ENCODE results near the gene HIGD1C.
"Not testable (repeated sequence)": the region's sequence is repeated elsewhere in the genome, so short reads cannot be mapped to it uniquely, and the experiment has no call there.

Gene HIGD1C

DNA sequence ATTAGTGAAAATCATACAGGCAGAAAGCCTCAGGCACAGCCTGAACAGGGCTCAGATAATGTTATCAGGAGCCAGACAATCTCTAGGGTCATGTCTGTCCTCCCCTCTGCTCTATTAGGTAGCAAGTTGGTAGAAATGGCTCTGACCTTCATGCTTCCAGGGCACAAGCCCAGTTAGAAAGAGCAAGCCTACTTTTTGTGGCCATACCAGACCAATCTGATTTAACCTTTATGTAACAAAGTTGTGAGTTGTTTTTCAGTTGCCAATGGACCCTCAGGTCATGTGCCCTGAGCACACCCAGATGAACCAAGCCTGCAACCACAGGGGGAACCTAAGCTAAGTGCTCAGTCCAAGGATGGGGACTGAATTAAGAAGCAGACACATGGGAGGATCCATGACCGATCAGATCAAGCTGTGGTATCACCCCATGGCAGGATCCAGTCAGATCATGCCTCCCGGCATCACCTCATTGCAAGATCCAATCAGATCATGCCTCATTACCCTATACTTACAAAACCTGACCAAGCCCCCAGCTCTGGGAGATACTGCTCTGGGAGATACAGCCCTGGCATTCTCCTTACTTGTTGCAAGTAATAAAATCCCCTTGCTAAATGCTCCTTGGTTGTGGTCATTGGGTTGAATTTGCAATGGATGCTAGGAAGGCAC, 18.8 kb upstream of the HIGD1C start:
- DNase-seq (ENCODE audit: low read depth, low spot score), result no peak

DNA sequence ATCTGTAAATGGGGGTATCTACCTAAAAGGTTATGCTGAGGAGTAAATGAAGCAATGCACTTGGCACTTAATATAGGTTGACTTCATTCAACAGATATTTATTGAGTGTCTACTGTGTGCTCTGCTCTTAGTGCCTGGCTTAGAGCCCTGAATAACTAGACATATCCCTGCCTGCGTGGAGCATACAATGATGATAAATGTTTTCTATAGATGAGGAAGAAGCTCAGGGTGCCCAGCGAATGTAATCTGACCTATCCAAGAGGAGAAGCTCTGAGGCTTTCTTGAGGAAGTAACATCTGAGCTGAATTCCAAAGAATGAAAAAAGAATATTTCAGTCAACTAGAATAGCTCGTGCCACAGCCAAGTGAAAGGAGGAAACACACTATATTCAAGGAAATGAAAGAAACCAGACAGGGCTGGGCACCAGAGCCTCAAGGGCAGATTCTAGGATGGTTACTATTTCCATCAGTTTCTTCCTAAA, 17.9 kb upstream of the HIGD1C start:
- DNase-seq (ENCODE audit: low read depth, low spot score), result no peak

DNA sequence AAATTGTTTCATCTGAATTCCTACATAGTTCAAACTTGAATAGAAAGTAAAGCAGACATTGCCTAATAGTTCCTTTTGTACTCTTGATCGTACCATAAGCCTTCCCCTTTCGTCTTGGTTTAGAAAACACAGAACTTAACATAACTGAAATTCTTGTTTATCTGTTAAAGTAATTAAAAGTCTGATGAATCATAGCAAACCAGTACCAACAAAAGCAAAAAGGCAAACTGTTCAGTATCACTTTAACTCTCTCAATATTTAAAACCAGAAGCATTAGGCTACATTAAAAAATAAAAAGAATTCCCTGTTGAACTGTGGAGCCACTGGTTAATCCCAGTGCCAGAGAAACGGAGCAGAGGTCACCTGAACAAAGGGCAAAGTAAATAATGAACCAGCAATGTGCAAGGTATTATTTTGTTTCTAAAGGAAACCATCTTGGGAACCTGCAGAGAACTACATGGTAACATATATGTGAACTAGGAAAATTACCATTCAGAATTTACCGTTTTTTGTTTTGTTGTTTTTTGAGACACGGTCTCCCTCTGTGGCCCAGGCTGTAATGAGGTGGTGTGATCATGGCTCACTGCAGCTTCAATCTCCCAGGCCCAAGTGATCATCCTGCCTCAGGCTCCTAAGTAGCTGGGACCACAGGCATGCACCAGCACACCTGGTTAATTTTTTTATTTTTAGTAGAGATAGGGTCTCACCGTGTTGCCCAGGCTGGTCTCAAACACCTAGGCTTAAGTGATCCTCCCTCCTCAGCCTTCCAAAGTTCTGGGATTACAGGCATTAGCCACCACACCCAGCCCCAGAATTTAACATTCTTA, 17.1 kb upstream of the HIGD1C start:
- DNase-seq (ENCODE audit: low read depth, low spot score), result no peak

DNA sequence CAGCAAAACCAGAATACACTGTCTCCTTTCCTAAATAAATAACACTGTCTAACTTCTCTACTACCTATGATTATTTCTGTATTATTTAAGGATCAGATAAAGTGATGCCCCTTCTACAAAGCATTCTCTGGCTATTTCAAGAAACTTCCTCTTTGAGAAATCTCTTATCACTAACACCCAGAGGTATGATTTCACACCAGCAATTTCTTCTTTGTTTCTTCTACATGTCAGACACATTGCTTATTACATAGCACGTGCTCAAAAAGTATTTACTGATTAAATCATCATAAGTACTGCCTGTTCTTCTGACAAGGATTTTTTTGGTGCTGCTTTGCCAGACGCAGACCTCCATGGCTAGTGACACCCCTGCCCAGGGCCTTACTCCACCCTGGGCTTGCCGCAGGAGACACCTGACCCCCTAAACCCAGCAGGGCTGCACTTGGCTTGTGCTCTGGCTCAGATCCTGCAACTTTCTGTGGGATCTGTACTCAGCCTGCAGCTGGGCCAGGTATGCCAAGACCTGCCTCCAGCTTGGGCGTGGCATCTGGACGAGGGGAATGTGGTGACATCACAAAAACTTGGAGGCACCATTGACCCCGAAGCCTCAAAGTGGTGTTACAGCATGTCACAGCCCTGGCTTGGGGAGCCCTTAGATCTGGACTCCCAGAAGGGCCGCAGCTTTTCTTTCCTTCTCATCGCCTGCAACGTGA, 15.4 kb upstream of the HIGD1C start:
- DNase-seq (ENCODE audit: low read depth, low spot score), result no peak

DNA sequence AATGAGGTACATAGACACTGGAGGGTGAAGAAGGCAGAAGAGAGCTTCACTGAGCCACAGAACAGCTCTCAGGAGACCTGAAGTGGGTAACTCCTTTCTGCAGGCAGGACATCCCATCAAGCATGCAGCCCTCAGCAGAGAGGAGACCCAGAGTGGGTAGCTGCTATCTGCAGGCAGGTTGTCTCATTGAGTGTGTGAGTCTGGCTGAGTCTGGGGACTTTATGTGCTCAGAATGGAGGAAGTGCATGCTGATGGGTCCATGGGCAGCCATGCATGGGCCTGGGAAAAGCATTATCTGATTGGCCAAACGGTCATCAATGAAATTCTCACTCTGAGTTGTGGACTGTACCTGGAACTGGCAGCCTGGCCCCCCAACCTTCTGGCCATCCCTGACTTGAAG, 14.7 kb upstream of the HIGD1C start:
- no peak for DNase-seq (ENCODE audit: low read depth, low spot score)

DNA sequence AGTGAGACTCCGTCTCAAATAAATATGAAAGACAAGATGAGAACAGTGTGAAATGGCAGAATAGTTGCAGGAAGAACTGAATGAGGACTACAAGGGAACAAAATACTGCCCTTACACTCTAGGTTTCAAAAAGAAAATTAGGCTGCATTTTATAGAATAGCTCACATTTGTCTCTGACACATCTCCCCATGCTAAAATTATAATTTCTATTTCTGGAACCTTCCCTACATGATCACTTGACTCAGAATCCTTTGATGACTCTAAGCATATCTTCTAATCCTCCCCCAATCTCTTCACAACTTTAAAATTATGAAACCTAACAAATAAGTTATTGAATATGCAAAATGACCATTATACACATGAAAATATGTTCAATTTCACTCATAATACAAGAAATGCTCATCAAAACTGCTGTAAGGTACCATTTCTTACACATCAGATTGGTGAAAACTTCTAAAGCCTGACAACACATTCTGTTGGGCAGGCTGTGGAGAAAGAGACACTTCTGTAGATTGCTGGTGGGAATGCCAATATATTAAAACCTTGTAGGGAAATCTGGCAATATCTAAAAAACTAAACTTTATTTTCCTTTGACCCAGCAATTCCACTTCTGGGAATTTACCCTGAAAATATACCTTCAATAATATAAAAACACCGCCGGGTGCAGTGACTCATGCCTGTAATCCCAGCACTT, 4.3 kb upstream of the HIGD1C start:
- no peak for DNase-seq (ENCODE audit: low read depth, low spot score)

DNA sequence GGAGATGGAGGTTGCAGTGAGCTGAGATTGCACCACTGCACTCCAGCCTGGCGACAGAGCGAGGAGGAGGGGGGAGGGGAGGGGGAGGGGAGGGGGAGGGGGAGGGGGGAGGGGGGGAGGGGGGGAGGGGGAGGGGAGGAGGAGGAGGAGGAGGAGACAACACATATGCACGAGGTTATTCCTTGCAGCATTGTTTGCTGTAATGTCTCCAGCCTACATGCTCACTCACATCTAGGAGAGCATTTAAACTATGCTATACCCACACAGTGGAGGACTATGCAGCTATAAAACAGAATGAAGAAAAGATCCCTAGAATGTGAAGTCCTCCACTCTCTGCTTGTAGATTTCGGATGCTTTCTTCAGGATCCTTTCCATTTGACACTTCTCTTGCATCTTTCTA, 3.5 kb upstream of the HIGD1C start:
- DNase-seq (ENCODE audit: low read depth, low spot score), result no peak

DNA sequence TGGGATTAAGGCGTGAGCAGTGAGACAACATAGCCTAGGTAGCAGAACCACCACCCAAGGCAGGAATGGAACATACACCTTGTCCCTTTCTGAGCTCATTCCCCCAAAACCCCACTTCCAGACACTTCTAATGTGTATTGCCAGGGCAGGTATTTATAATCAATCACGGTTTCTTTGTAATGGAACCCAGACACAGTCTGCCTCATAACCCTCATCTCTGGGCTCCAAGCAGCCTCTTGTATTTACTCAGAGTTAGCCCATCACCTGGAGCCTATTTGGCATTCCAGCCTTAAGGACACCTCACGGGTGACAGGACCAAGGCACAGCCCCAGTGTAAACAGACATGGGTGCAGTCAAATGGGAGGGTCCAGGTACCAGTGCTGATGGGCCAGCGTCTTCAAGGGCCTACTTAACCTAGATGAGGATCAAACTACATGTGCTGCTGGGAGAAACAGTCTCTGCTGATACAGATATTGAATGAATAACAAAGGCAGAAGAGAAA, 2.5 kb upstream of the HIGD1C start:
- DNase-seq (ENCODE audit: low read depth, low spot score), result no peak

DNA sequence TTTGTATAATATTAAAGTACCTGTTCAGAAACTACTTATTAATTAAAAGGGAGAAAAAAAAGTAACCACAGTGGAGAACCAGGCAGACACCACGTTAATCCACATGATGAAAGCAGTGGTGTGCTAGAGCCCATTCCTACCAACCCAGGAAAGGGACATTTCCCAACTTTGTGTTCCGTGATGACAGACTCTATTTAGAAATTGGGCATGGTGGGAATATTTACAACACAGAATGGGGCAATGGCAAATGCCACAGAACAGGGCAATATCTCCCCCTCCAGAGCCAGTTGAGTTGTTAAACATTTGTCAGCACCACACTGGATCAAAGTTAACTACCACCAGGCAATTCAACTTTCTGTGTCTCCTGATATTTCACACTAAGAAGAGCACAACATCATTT, 1.2 kb upstream of the HIGD1C start:
- DNase-seq (ENCODE audit: low read depth, low spot score), result no peak

DNA sequence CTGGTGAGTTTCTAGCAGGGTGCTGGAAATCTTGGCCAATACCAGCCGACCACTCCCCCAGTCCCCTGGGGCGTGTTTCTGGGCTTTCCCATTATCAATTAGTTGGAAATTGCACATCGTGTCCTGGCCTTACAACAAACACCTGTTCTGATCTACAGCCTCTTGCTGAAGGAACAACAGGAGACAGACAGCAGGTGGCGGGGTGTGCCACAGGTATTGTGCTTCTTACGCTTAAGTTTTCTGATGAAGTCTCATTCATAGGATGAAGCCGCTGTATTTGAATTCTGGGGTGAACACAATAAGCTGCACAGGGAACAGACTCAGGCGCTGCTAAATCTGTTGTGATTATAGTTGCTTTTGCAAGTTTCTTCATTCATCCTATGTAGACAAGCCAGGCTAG, 703 bp downstream of the HIGD1C start:
- no peak for DNase-seq (ENCODE audit: low read depth, low spot score)

DNA sequence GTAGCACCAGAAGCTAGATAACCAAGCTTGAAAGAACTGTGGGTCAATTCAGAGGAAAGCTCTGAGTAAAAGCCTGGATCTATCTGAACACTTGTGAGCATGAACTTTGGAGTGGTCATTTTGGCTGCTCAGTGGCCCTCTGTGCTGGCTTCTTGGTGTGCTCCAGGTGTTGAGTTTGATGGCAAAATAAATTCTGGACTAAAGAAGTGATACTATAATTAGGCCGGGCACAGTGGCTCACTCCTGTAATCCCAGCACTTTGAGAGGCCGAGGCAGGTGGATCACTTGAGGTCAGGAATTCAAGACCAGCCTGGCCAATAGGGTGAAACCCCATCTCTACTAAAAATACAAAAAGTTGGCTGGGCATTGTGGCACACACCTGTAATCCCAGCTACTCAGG, 2.4 kb downstream of the HIGD1C start:
- not testable (repeated sequence) for DNase-seq (ENCODE audit: low read depth, low spot score)

DNA sequence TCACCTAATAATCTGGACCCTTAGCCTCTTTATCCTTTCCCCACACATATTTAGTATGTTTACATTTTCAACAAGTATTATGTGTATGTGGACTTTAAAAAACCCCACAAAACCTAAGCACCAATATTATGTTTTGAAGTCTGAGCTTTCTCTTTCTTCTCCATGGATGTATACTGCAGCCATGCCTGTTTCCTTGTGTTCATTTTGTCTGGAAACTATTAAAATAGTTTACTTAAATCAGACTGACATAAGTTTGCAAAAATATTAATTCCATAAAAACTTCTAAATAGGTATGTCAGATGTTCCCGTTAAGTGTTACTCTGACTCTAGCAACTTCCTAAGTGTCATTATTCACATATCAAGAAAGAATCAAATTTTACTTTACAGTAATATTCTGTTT, 2.9 kb downstream of the HIGD1C start:
- DNase-seq (ENCODE audit: low read depth, low spot score), result no peak

DNA sequence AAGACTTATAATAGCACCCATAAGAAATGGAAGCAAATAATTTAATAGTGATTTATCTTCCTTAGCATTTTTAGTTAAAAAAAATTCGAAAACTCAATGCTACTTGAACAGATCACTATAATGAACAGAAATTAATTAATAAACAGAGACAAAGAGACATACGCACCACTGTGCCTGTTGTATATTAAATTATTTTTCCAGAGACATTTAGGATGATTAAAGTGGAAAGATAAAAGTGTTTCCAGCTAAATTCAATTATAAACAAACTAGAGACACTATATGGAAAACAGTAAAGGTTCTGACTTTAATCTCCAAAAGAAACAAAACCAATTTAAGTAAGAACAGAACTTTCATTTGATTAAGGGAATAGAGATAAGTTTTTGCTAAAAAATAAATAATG, 3.4 kb downstream of the HIGD1C start:
- no peak for DNase-seq (ENCODE audit: low read depth, low spot score)

DNA sequence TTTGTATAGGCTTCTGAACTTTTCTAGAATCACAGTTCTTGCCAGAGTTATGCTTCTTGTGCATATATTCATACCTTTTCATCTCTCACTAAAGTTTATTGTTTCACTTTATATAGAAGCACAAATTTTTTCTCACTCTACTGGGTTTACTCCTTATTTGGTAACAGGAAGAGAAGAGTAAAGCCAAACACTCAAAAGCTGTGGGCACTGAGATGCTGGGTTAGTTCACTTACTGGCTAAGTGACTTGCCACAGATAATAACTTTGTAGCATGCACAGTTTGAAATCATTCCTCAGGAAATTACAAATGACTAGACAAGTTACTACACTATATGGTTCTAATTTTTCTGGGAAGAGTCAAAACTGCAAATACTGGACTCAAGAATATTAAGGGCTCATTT, 7.8 kb downstream of the HIGD1C start:
- no peak for DNase-seq (ENCODE audit: low read depth, low spot score)

DNA sequence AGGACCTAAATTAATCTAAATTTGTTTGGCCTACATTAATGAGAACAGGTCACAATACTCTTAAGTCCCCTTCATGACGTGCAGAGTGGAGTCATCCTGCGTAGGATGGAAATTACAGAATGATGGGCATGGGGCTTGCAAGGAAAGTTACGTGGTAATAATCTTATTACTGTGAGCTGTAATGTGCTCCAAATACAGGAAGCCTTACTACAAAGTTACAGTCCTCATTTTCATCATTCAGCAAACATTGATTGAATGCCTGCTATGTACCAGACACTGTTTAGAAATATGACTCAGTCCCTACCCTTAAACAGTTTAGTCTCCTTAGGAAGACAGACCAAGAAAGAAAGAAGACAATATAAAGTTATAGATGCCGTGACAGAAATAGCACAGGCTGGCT, 9.4 kb downstream of the HIGD1C start:
- DNase-seq (ENCODE audit: low read depth, low spot score), result no peak

DNA sequence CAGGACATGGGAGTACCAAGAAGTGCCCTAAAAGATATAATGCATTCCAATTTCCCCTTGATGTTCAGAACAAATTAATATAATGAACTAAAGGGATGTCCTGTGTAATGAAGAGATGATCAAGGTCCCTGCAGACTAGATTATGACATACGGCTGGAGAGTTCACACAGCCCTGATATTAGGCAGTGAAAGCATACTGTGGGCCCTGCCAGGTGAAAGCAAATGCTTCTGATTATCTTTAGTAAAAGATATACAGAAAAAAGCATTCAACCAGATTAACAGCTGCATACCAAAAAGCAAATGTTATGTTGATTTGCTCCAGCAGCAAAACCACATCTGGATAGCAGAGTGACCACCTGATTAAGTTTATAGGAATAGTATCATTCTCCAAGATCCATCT, 12.1 kb downstream of the HIGD1C start:
- DNase-seq (ENCODE audit: low read depth, low spot score), result no peak

DNA sequence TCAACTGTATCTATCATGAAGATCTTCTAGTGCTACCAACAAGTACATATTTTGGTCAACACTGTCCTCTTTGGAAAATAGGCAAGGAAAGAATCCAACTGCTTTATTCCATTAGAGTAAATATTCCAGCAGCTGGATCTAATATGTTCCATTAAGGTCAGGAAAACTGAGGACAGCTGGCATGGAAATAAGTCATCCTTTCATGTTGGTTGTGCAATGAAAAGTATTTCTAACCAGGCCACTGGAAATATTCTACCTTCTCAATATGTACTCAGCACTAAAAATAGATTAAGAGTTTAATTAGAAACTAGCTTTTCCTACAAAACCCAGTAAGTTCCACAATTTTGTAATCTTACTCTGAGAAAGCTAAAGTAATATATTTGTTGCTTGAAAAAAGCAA, 19.6 kb downstream of the HIGD1C start:
- no peak for DNase-seq (ENCODE audit: low read depth, low spot score)

DNA sequence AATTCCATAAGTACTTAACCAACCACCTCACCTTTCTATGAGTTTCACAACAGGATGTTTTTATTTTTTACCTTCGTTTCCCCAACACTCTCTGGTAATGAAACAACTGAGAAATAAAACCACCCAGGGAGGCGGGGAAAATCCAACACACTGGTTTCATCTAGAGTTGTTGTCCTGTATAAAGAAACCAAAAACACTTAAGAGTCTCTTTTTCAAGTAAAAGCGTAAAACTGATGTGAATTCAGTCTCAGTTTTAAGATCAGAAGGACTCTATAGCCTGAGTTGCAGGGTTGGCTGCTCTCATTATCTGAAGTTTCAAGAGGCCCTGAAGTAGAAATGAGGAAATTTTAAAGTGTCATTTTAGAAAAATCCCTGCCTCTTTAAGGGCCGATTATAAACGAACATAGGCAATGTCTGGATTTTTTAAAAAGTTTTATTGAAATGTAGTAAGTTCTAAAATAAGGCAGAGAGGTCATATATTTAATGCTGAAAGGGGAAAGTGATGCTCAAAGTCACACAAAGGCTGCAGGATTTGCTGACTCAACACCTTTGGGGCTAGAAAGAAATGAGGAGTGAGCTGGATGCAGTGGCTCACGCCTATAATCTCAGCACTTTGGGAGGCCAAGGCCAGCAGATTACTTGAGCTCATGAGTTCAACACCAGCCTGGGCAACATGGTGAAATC, 27.2 kb downstream of the HIGD1C start:
- DNase-seq (ENCODE audit: low read depth, low spot score), result no peak

DNA sequence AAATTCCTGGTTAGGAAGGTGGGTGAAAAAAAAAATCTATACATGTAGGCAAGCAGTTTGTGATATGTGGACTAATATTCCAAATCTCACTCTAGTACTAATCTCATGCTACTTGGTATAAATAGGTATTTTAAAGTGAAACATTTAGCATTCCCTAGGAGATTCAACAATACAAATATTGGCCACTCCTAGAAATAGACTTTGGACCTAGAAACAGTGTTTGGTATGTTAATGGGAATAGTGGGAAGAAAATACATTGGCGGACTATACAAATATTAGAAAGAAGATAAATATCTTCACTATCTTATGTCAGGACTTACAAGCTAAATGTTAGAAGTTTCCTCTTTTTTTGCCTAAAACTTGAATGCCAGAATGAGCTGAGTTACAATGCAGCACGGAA, 28.2 kb downstream of the HIGD1C start:
- DNase-seq (ENCODE audit: low read depth, low spot score), result no peak

DNA sequence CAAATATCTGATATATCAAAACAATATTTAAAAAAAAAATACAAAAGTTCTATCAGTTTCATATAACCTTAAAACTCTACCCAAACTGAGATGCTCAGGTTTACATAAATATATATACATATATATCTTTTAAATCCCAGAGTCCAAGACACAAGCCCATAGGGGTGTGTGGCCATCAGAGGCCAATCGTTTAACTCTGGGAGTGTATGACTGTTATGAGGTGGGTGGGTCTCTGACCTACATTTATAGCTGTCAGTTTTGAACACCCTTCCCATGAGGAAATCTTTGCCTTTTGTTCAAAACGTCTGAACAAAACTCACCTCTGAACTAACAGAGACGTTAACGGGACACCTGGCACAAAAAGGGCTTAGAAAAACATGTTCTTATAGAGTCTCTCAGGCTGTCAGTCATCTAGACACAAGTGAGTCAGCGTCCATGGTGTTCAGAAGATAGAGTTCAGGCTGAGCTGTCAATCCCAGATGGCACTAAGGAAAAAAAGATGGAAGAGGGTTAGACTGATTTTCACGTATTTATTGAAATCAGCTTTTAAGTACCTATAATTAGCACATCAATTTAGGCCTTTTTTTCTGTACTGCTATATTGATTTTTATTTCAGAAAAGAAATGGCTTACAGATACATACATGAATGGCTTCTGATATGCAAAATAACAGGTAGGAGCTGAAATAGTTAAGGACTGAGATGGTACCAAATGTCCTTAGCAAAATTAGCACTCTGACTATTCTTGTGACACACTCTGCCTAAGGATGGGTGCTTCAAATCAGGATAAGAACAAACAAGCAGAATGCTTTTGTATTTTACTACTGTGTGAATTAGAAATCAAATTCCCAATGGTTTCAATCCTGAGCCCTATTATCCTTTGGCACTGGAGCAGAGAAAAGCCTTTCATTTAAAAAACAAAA, 29.2 kb downstream of the HIGD1C start:
- no peak for DNase-seq (ENCODE audit: low read depth, low spot score)
